PFSK-1 (cell line): ENCODE measurements around the gene FOXB2.

Experiments used
- POLR2AphosphoS5 ChIP-seq: IDR thresholded peaks from 2 replicates; pipeline ENCODE4 v1.6.1; 2012; ENCODE audit warnings: low read depth, mild to moderate bottlenecking, control low read depth, low read length, moderate library complexity
- REST ChIP-seq, 2 experiments: IDR thresholded peaks; 2 replicates each; pipeline versions ENCODE4 v1.6.1 to v1.8.0; 2011 to 2012; ENCODE audit warnings: low read depth in 2 of 2, low read length in 2 of 2, control low read depth in 1 of 2, inconsistent platforms in 1 of 2, mild to moderate bottlenecking in 1 of 2, moderate library complexity in 1 of 2; ENCODE audit not compliant: insufficient read depth in 1 of 2
- SIN3A ChIP-seq: IDR thresholded peaks from 2 replicates; pipeline ENCODE4 v1.6.1; 2012; ENCODE audit warnings: mild to moderate bottlenecking, low read length, moderate library complexity, borderline replicate concordance; ENCODE audit not compliant: insufficient read depth
- TAF1 ChIP-seq: IDR thresholded peaks from 2 replicates; pipeline ENCODE4 v1.6.1; 2012; ENCODE audit warnings: low read length, control low read depth, borderline replicate concordance; ENCODE audit not compliant: insufficient read depth

- TF ChIP-seq REST (IDR thresholded peaks at IDR 0.05; ENCODE audit: insufficient read depth in 1 of 2, low read depth in 2 of 2, low read length in 2 of 2) (no peak), TAF1 (no peak), SIN3A (no peak), POLR2AphosphoS5 (no peak)
These were observed 19.1 kb upstream of the FOXB2 start for GRCh38 chr9:77000330-77000729.
